HFF-Myc (cell line): ENCODE results near the gene MMP7.

Experiments
- DNase-seq: peaks from one replicate; pipeline ENCODE4 v3.0.0-alpha.2; 2011; ENCODE audit warnings: low read depth; ENCODE audit errors: extremely low read depth
- H3K4me3 ChIP-seq: replicated peaks from 2 replicates; pipeline ENCODE4 v1.5.1; 2011; ENCODE audit warnings: low read depth, mild to moderate bottlenecking, control low read depth, low read length
- CTCF ChIP-seq: IDR thresholded peaks from 2 replicates; pipeline ENCODE4 v1.5.1; 2012; ENCODE audit warnings: mild to moderate bottlenecking, low read depth, low read length, control low read depth; ENCODE audit errors: missing control alignments

MMP7 gene

GRCh38 chr11:102568851-102569250, 38.3 kb upstream of the MMP7 start:
- DNase-seq = no peak
- H3K4me3 ChIP-seq = no peak overlapping the region
- no peak for TF ChIP-seq CTCF

- TF ChIP-seq CTCF = no peak
- no peak overlapping the region for H3K4me3 ChIP-seq
- no peak for DNase-seq
These were observed 35.6 kb upstream of the MMP7 start for GRCh38 chr11:102566112-102566511.

GRCh38 chr11:102564110-102564509, 33.6 kb upstream of the MMP7 start:
- peak; percentile 27 for DNase-seq
- H3K4me3 ChIP-seq = no peak overlapping the region

GRCh38 chr11:102561636-102562035, 31.1 kb upstream of the MMP7 start:
- H3K4me3 ChIP-seq = no peak overlapping the region
- no peak for DNase-seq
- TF ChIP-seq CTCF = no peak

More at GRCh38 chr11:102564110-102564509, 33.6 kb upstream of the MMP7 start:
- TF ChIP-seq CTCF = no peak

- peak; percentile 42 for DNase-seq
- peak overlapping the region; percentile 23 for H3K4me3 ChIP-seq
- no peak for TF ChIP-seq CTCF
These were observed 30.0 kb upstream of the MMP7 start for GRCh38 chr11:102560555-102561011.

- TF ChIP-seq CTCF = no peak
- DNase-seq = no peak
- H3K4me3 ChIP-seq = no peak overlapping the region
These were observed 29.3 kb upstream of the MMP7 start for GRCh38 chr11:102559839-102560238.

GRCh38 chr11:102555091-102555490, 24.5 kb upstream of the MMP7 start:
- no peak for TF ChIP-seq CTCF
- no peak for DNase-seq
- H3K4me3 ChIP-seq = no peak overlapping the region
